Panc1 (cell line): ENCODE results near the gene AMPD1. TPM values are rescaled to one million over a fixed set of nuclear protein-coding genes. Genes with fewer than 3 reads are reported as not detected.

ENCODE experiments used
- ATAC-seq: fragments of 200-7000 bp; cut with Tn5 transposase; 2 replicates; pipeline ENCODE4 v1.9.1; 2020; ENCODE audit warnings: mild to moderate bottlenecking, moderate library complexity
- BruUV-seq: library from RNA; stranded (reverse); fragments of 400-500 nt; replicated peaks from 2 replicates; lab custom pipeline; 2021; lab: Mats Ljungman, UMichigan
- CTCF ChIA-PET: fragments of 300-600 bp; sonication (Branson Sonifier 250); formaldehyde crosslinking; loops from one replicate; lab custom pipeline; 2022; ENCODE audit warnings: antibody characterized with exemption; lab: Charles Lee
- POLR2A ChIA-PET: fragments of 300-600 bp; sonication (Branson Sonifier 250); formaldehyde crosslinking; loops from one replicate; lab custom pipeline; 2022; ENCODE audit warnings: antibody characterized with exemption; lab: Charles Lee
- DNase-seq: peaks from one replicate; pipeline ENCODE4 v3.0.0-alpha.2; 2010; ENCODE audit warnings: low read depth, low spot score
- H3K27ac ChIP-seq: 2 replicates; pipeline ENCODE4 v1.5.1; 2011; ENCODE audit warnings: mild to moderate bottlenecking, low read length, inconsistent platforms
- H3K27me3 ChIP-seq: fragments of 200-500 bp; sonication (Bioruptor generic); 2 replicates; pipeline ENCODE4 v1.6.0; 2014; ENCODE audit warnings: low read length, inconsistent platforms; ENCODE audit not compliant: control insufficient read depth, insufficient read depth
- H3K36me3 ChIP-seq: fragments of 200-500 bp; sonication (Bioruptor generic); 2 replicates; pipeline ENCODE4 v1.5.1; 2014; ENCODE audit warnings: inconsistent platforms, mild to moderate bottlenecking, low read length, moderate library complexity; ENCODE audit not compliant: control insufficient read depth, insufficient read depth
- H3K4me1 ChIP-seq: 2 replicates; pipeline ENCODE4 v1.5.1; 2011; ENCODE audit warnings: inconsistent platforms, mild to moderate bottlenecking, low read length, moderate library complexity; ENCODE audit not compliant: control insufficient read depth, insufficient read depth
- H3K4me3 ChIP-seq, 2 experiments: 2 replicates each; pipeline ENCODE4 v1.5.1; 2011 to 2012; ENCODE audit warnings: low read depth in 2 of 2, low read length in 2 of 2, mild to moderate bottlenecking in 2 of 2, inconsistent platforms in 1 of 2, moderate library complexity in 1 of 2
- H3K9me3 ChIP-seq: fragments of 200-500 bp; sonication (Bioruptor generic); 2 replicates; pipeline ENCODE4 v1.5.1; 2014; ENCODE audit warnings: low read depth, mild to moderate bottlenecking, inconsistent platforms, low read length, moderate library complexity; ENCODE audit not compliant: control insufficient read depth, insufficient read depth
- CTCF ChIP-seq: fragments of 450-650 bp; IDR thresholded peaks from 2 replicates; pipeline ENCODE4 v1.5.1; 2017; ENCODE audit warnings: mild to moderate bottlenecking
- POLR2AphosphoS5 ChIP-seq: IDR thresholded peaks from 2 replicates; pipeline ENCODE4 v1.6.1; 2012; ENCODE audit warnings: mild to moderate bottlenecking, low read depth, low read length, moderate library complexity
- REST ChIP-seq, 2 experiments: IDR thresholded peaks; 2 replicates each; pipeline ENCODE4 v1.6.1; 2011 to 2012; ENCODE audit warnings: low read depth in 2 of 2, control low read depth in 1 of 2, low read length in 1 of 2, mild to moderate bottlenecking in 1 of 2, moderate library complexity in 1 of 2; ENCODE audit not compliant: insufficient read depth in 1 of 2
- SIN3A ChIP-seq: IDR thresholded peaks from 2 replicates; pipeline ENCODE4 v1.6.1; 2012; ENCODE audit warnings: low read depth, mild to moderate bottlenecking, low read length, moderate library complexity, borderline replicate concordance; ENCODE audit not compliant: insufficient read depth
- TCF7L2 ChIP-seq: IDR thresholded peaks from 2 replicates; pipeline ENCODE4 v1.6.1; 2011; ENCODE audit warnings: mild to moderate bottlenecking, low read depth, low read length, inconsistent platforms
- in situ Hi-C: cut with HindIII; loops from 2 replicates; pipeline ENCODE4 v1.10.0; 2016; ENCODE audit warnings: low sequenced_read_pairs, low pct_unique_long_range_greater_than_20kb
- intact Hi-C: fragments of 100-400 bp; cut with micrococcal nuclease; formaldehyde crosslinking; loops from one replicate; pipeline ENCODE4 v1.10.0; 2022; ENCODE audit not compliant: unreplicated experiment
- total RNA-seq: library from RNA; stranded (reverse); gene quantifications from one replicate; pipeline ENCODE4 v1.2.1, GENCODE V29; 2021; ENCODE audit not compliant: unreplicated experiment

The AMPD1 gene
- total RNA-seq, 1 experiment from 2014 or later: not detected

GRCh38 chr1:114740331-114740730 is 45.0 kb upstream of the AMPD1 start:
- CTCF ChIA-PET: no interaction called here
- H3K4me3 ChIP-seq: no peak overlapping the region
- in situ Hi-C loops (no loop called here), intact Hi-C loops (no loop called here)
- no peaks in the 10 kb centered on the region for H3K27me3 ChIP-seq
- peaks cover 38% of the 10 kb centered on the region for H3K36me3 ChIP-seq
- H3K9me3 ChIP-seq: no peaks in the 10 kb centered on the region
- BruUV-seq: no TSS peak
- POLR2A ChIA-PET: no interaction called here
- ATAC-seq (no peak), DNase-seq (no peak)
- H3K27ac ChIP-seq: no peak overlapping the region
- H3K4me1 ChIP-seq: no peaks in the 10 kb centered on the region
- TF ChIP-seq POLR2AphosphoS5 (no peak), TCF7L2 (no peak), SIN3A (no peak), CTCF (no peak), REST (IDR thresholded peaks at IDR 0.05; ENCODE audit: insufficient read depth in 1 of 2, low read depth in 2 of 2, low read length in 1 of 2) (no peak)

GRCh38 chr1:114737314-114737849 is 42.0 kb upstream of the AMPD1 start:
- in situ Hi-C loops: no loop called here

More at GRCh38 chr1:114737314-114737849, 42.0 kb upstream of the AMPD1 start:
- no peaks in the 10 kb centered on the region for H3K9me3 ChIP-seq
- POLR2A ChIA-PET: interaction anchor here (0.6 kb wide), 1 partner anchor 7 kb away, joined by 3 read pairs; no protein-coding TSS in a partner anchor
- no TSS peak for BruUV-seq
- no peak overlapping the region for H3K27ac ChIP-seq
- CTCF ChIA-PET: no interaction called here
- H3K36me3 ChIP-seq: peaks cover 51% of the 10 kb centered on the region
- H3K4me3 ChIP-seq: no peak overlapping the region
- no peaks in the 10 kb centered on the region for H3K4me1 ChIP-seq
- H3K27me3 ChIP-seq: no peaks in the 10 kb centered on the region
- DNase-seq (no peak), ATAC-seq (no peak)
- intact Hi-C loops: no loop called here
- no peak for TF ChIP-seq SIN3A
- no peak for TF ChIP-seq REST (IDR thresholded peaks at IDR 0.05; ENCODE audit: insufficient read depth in 1 of 2, low read depth in 2 of 2, low read length in 1 of 2)
- TF ChIP-seq CTCF: no peak
- no peak for TF ChIP-seq TCF7L2
